ENCODE data around the gene JAM2. TPM values are rescaled to one million over a fixed set of nuclear protein-coding genes. Genes with fewer than 3 reads are reported as not detected.

Gene JAM2
- total RNA-seq, 1 experiment from 2014 or later: not detected

GRCh38 chr21:25717491-25718147 lies 78.6 kb downstream of the JAM2 start:
- ChIA-PET POLR2A (ENCODE audit: unreplicated experiment) (no interaction called here), CTCF (no interaction called here)
- no peaks in the 10 kb centered on the region for H3K4me1 ChIP-seq (replicated peaks; ENCODE audit: insufficient read depth)
- no peak for TF ChIP-seq EZH2 (IDR thresholded peaks at IDR 0.05; ENCODE audit: low read depth)
- no peak for TF ChIP-seq CTCF (conservative IDR thresholded peaks at IDR 0.05)
- H3K79me2 ChIP-seq (ENCODE audit: low read depth): no peaks in the 10 kb centered on the region
- H2AFZ ChIP-seq: no peak overlapping the region
- H3K9me3 ChIP-seq (ENCODE audit: insufficient read depth, low read depth): no peaks in the 10 kb centered on the region
- no TSS peak for BruUV-seq (replicated peaks)
- no peaks in the 10 kb centered on the region for H3F3A ChIP-seq (ENCODE audit: insufficient read depth, low read depth)
- H3K4me2 ChIP-seq: no peak overlapping the region
- H3K27me3 ChIP-seq (ENCODE audit: insufficient read depth, low read depth): no peaks in the 10 kb centered on the region
- no peak overlapping the region for H3K27ac ChIP-seq
- no peaks in the 10 kb centered on the region for H4K20me1 ChIP-seq (ENCODE audit: insufficient read depth)
- no peak overlapping the region for H3K4me3 ChIP-seq
- no peaks in the 10 kb centered on the region for H3K36me3 ChIP-seq (ENCODE audit: low read depth)
- DNase-seq: no peak
- intact Hi-C loops (cut with micrococcal nuclease; ENCODE audit: unreplicated experiment): no loop called here
- H3K9me2 ChIP-seq (ENCODE audit: insufficient read depth): no peaks in the 10 kb centered on the region

- H3K79me2 ChIP-seq (ENCODE audit: low read depth): no peaks in the 10 kb centered on the region
- no peaks in the 10 kb centered on the region for H4K20me1 ChIP-seq (ENCODE audit: insufficient read depth)
- CTCF ChIA-PET: no interaction called here
- no peak overlapping the region for H3K4me3 ChIP-seq
- no peak overlapping the region for H2AFZ ChIP-seq
- H3K9me2 ChIP-seq (ENCODE audit: insufficient read depth): no peaks in the 10 kb centered on the region
- no peak overlapping the region for H3K4me2 ChIP-seq
- no peaks in the 10 kb centered on the region for H3K27me3 ChIP-seq (ENCODE audit: insufficient read depth, low read depth)
- no peaks in the 10 kb centered on the region for H3F3A ChIP-seq (ENCODE audit: insufficient read depth, low read depth)
- no peaks in the 10 kb centered on the region for H3K9me3 ChIP-seq (ENCODE audit: insufficient read depth, low read depth)
- TF ChIP-seq CTCF (conservative IDR thresholded peaks at IDR 0.05): no peak
- no peak for TF ChIP-seq EZH2 (IDR thresholded peaks at IDR 0.05; ENCODE audit: low read depth)
- no peak for DNase-seq
- no TSS peak for BruUV-seq (replicated peaks)
- H3K4me1 ChIP-seq (replicated peaks; ENCODE audit: insufficient read depth): no peaks in the 10 kb centered on the region
- H3K27ac ChIP-seq: no peak overlapping the region
- intact Hi-C loops (cut with micrococcal nuclease; ENCODE audit: unreplicated experiment): no loop called here
- POLR2A ChIA-PET (ENCODE audit: unreplicated experiment): no interaction called here
- H3K36me3 ChIP-seq (ENCODE audit: low read depth): no peaks in the 10 kb centered on the region
These were observed 82.9 kb downstream of the JAM2 start for GRCh38 chr21:25721987-25722386.

- H3K4me2 ChIP-seq: no peak overlapping the region
- H4K20me1 ChIP-seq (ENCODE audit: insufficient read depth): no peaks in the 10 kb centered on the region
- H3K36me3 ChIP-seq (ENCODE audit: low read depth): no peaks in the 10 kb centered on the region
- BruUV-seq (replicated peaks): no TSS peak
- CTCF ChIA-PET: no interaction called here
- DNase-seq: no peak
- no peaks in the 10 kb centered on the region for H3K27me3 ChIP-seq (ENCODE audit: insufficient read depth, low read depth)
- intact Hi-C loops (cut with micrococcal nuclease; ENCODE audit: unreplicated experiment): no loop called here
- POLR2A ChIA-PET (ENCODE audit: unreplicated experiment): no interaction called here
- H3K9me3 ChIP-seq (ENCODE audit: insufficient read depth, low read depth): no peaks in the 10 kb centered on the region
- no peak overlapping the region for H2AFZ ChIP-seq
- no peaks in the 10 kb centered on the region for H3K4me1 ChIP-seq (replicated peaks; ENCODE audit: insufficient read depth)
- TF ChIP-seq EZH2 (IDR thresholded peaks at IDR 0.05; ENCODE audit: low read depth): no peak
- TF ChIP-seq CTCF (conservative IDR thresholded peaks at IDR 0.05): no peak
- no peaks in the 10 kb centered on the region for H3F3A ChIP-seq (ENCODE audit: insufficient read depth, low read depth)
- no peaks in the 10 kb centered on the region for H3K9me2 ChIP-seq (ENCODE audit: insufficient read depth)
- no peak overlapping the region for H3K27ac ChIP-seq
- no peaks in the 10 kb centered on the region for H3K79me2 ChIP-seq (ENCODE audit: low read depth)
- no peak overlapping the region for H3K4me3 ChIP-seq
These were observed 83.6 kb downstream of the JAM2 start for GRCh38 chr21:25722631-25723030.
